ENCODE data around the gene DLX3. TPM values are rescaled to one million over a fixed set of nuclear protein-coding genes. Genes with fewer than 3 reads are reported as not detected.

Gene DLX3
- total RNA-seq, 2 donors from 2014 or later = 0.58 to 1.4 TPM

DNA sequence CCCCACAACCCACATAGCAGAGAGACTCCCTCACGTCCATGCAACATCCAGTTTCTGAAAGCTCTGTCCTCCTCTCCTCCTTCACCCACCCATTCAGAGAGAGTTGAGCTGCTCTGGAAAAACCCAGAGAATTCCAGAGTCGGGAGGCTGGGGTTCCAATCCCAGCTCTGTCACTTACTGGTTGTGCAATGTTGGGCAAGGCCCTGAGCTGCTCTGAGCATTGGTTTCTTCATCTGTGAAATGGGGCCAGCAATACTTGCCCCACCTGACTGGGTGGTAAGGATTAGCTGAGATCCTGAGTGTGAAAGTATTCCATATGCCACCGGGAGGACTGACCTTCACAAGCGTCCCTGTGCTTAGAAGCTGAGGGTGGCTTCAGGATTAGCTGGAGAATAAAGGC lies 38.2 kb downstream of the DLX3 start:
- DNase-seq = no peak
- Histone ChIP-seq H3K4me3 (ENCODE audit: low read length) (no peak overlapping the region), H3K9ac (ENCODE audit: extremely low read depth, low read length, poor library complexity, severe bottlenecking) (no peak overlapping the region), H3K27ac (ENCODE audit: low read depth, low read length) (no peak overlapping the region), H3K9me3 (ENCODE audit: control insufficient read depth, low read length) (no peaks in the 10 kb centered on the region), H3K4me1 (ENCODE audit: control insufficient read depth, insufficient read depth, low read length) (no peaks in the 10 kb centered on the region), H3K36me3 (ENCODE audit: control insufficient read depth, insufficient read depth, low read length) (no peaks in the 10 kb centered on the region), H3K27me3 (ENCODE audit: control insufficient read depth, insufficient read depth, low read length, poor library complexity, severe bottlenecking) (peaks cover 19% of the 10 kb centered on the region)
- peaks cover 73% of the 10 kb centered on the region for H3K27me3 Mint-ChIP-seq (ENCODE audit: insufficient read depth)
- H3K4me1 Mint-ChIP-seq = no peaks in the 10 kb centered on the region
- H3K36me3 Mint-ChIP-seq (ENCODE audit: low read depth) = no peaks in the 10 kb centered on the region
- no peak overlapping the region for H3K27ac Mint-ChIP-seq
- no peaks in the 10 kb centered on the region for H3K9me3 Mint-ChIP-seq
- TF ChIP-seq, protein P1, sequence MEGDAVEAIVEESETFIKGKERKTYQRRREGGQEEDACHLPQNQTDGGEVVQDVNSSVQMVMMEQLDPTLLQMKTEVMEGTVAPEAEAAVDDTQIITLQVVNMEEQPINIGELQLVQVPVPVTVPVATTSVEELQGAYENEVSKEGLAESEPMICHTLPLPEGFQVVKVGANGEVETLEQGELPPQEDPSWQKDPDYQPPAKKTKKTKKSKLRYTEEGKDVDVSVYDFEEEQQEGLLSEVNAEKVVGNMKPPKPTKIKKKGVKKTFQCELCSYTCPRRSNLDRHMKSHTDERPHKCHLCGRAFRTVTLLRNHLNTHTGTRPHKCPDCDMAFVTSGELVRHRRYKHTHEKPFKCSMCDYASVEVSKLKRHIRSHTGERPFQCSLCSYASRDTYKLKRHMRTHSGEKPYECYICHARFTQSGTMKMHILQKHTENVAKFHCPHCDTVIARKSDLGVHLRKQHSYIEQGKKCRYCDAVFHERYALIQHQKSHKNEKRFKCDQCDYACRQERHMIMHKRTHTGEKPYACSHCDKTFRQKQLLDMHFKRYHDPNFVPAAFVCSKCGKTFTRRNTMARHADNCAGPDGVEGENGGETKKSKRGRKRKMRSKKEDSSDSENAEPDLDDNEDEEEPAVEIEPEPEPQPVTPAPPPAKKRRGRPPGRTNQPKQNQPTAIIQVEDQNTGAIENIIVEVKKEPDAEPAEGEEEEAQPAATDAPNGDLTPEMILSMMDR (conservative IDR thresholded peaks at IDR 0.05) = no peak
- WGBS, 2 experiments (ENCODE audit: insufficient coverage in 1 of 2, insufficient read length in 1 of 2) = 67 to 71% methylated on average over 2 to 4 of the region's 4 CpGs
- H3K4me3 Mint-ChIP-seq = no peak overlapping the region

DNA sequence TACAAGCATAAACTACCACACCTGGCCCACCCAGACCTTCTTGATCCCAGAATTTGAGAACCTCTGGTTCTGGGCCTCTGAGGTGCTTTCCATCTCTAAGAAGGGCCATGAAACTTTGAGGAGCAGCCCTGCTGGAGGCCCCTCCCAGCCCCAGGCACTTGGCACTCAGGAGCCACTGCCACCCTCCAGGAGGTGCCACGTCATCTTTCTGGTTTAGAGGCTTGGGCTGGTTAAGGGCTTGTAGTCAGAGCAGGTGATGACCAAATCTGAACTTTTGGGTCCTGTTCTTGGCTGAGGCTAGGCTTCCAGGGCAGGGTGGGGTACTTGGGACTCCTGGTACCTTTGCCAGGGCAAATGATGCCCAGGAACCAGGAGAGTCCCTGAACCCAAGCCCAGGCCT lies 39.9 kb downstream of the DLX3 start:
- TF ChIP-seq, protein P1 (conservative IDR thresholded peaks at IDR 0.05) = no peak
- WGBS, 2 experiments (ENCODE audit: insufficient coverage in 1 of 2, insufficient read length in 1 of 2) = 77% methylated on average over 1 of the region's 1 CpG; no CpG with 5 or more reads in 1 of the 2 experiments
- H3K4me1 Mint-ChIP-seq = no peaks in the 10 kb centered on the region

DNA sequence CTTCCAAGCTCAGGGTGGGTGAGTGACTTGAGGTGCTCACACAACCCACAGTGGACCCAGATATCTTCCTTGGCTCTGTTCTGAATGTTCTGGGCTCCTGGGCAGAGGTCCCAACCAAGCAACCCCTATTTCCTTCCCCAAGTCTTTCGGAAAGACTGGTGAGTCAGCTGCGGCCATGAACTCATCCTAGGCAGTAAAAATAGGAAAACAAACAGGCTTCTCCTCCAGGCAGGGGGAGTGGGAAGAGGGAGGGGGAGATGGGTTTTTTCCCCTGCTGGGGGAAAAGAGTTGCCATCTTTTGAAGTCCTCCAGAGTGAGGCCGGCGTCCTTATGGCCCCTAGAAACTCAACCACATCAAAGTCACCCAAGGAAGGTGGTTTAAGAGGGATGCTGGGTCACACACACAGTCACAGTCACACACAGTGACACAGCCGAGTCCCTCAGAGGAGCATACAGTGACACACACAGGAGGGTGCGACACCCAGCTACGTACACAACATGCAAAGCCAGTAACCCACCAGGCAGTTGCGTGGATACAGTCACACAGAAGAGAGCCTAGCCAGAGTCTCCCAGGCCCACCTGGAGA lies 42.0 kb downstream of the DLX3 start:
- Histone ChIP-seq H3K9me3 (ENCODE audit: control insufficient read depth, low read length) (no peaks in the 10 kb centered on the region), H3K4me3 (ENCODE audit: low read length) (no peak overlapping the region), H3K36me3 (ENCODE audit: control insufficient read depth, insufficient read depth, low read length) (no peaks in the 10 kb centered on the region), H3K4me1 (ENCODE audit: control insufficient read depth, insufficient read depth, low read length) (no peaks in the 10 kb centered on the region), H3K27me3 (ENCODE audit: control insufficient read depth, insufficient read depth, low read length, poor library complexity, severe bottlenecking) (peaks cover 8% of the 10 kb centered on the region), H3K9ac (ENCODE audit: extremely low read depth, low read length, poor library complexity, severe bottlenecking) (no peak overlapping the region), H3K27ac (ENCODE audit: low read depth, low read length) (no peak overlapping the region)
- H3K27me3 Mint-ChIP-seq (ENCODE audit: insufficient read depth) = peaks cover 71% of the 10 kb centered on the region
- 81% methylated on average over 6 of the region's 8 CpGs; no CpG with 5 or more reads in 1 of the 2 experiments for WGBS, 2 experiments (ENCODE audit: insufficient coverage in 1 of 2, insufficient read length in 1 of 2)
- no peak for DNase-seq
- H3K36me3 Mint-ChIP-seq (ENCODE audit: low read depth) = no peaks in the 10 kb centered on the region
- H3K4me1 Mint-ChIP-seq = no peaks in the 10 kb centered on the region
- TF ChIP-seq, protein P1 (conservative IDR thresholded peaks at IDR 0.05) = no peak
- no peak overlapping the region for H3K27ac Mint-ChIP-seq
- H3K4me3 Mint-ChIP-seq = no peak overlapping the region
- H3K9me3 Mint-ChIP-seq = no peaks in the 10 kb centered on the region

More for the DNA sequence above, 39.9 kb downstream of the DLX3 start:
- DNase-seq = no peak
- no peak overlapping the region for H3K4me3 Mint-ChIP-seq
- Histone ChIP-seq H3K27ac (ENCODE audit: low read depth, low read length) (no peak overlapping the region), H3K9ac (ENCODE audit: extremely low read depth, low read length, poor library complexity, severe bottlenecking) (no peak overlapping the region), H3K4me1 (ENCODE audit: control insufficient read depth, insufficient read depth, low read length) (no peaks in the 10 kb centered on the region), H3K4me3 (ENCODE audit: low read length) (no peak overlapping the region), H3K27me3 (ENCODE audit: control insufficient read depth, insufficient read depth, low read length, poor library complexity, severe bottlenecking) (peaks cover 8% of the 10 kb centered on the region), H3K9me3 (ENCODE audit: control insufficient read depth, low read length) (no peaks in the 10 kb centered on the region), H3K36me3 (ENCODE audit: control insufficient read depth, insufficient read depth, low read length) (no peaks in the 10 kb centered on the region)
- no peaks in the 10 kb centered on the region for H3K9me3 Mint-ChIP-seq
- peaks cover 71% of the 10 kb centered on the region for H3K27me3 Mint-ChIP-seq (ENCODE audit: insufficient read depth)
- H3K36me3 Mint-ChIP-seq (ENCODE audit: low read depth) = no peaks in the 10 kb centered on the region
- H3K27ac Mint-ChIP-seq = no peak overlapping the region
